ENCODE data around the gene ZFR2.
"Not testable (repeated sequence)": the region's sequence is repeated elsewhere in the genome, so short reads cannot be mapped to it uniquely, and the experiment has no call there.

The ZFR2 gene

GRCh38 chr19:3823350-3823713 lies 45.5 kb downstream of the ZFR2 start:
- Histone ChIP-seq H3K27ac (ENCODE audit: low read depth, low read length) (no peak overlapping the region), H3K27me3 (ENCODE audit: control insufficient read depth, insufficient read depth, low read length) (no peaks in the 10 kb centered on the region)

GRCh38 chr19:3822683-3823349 lies 46.0 kb downstream of the ZFR2 start:
- H3K4me1 ChIP-seq (ENCODE audit: control insufficient read depth, insufficient read depth, low read length), result no peaks in the 10 kb centered on the region
- H3K36me3 ChIP-seq (ENCODE audit: control insufficient read depth, insufficient read depth, low read length), result no peaks in the 10 kb centered on the region
- no peak overlapping the region for H3K4me3 ChIP-seq (ENCODE audit: low read depth, low read length)
- H3K9ac ChIP-seq (ENCODE audit: low read depth, low read length), result no peak overlapping the region
- H3K27ac ChIP-seq (ENCODE audit: low read depth, low read length), result no peak overlapping the region
- no peaks in the 10 kb centered on the region for H3K27me3 ChIP-seq (ENCODE audit: control insufficient read depth, insufficient read depth, low read length)
- no peaks in the 10 kb centered on the region for H3K9me3 ChIP-seq (ENCODE audit: control insufficient read depth, insufficient read depth, low read length)

More at GRCh38 chr19:3823350-3823713, 45.5 kb downstream of the ZFR2 start:
- no peaks in the 10 kb centered on the region for H3K36me3 ChIP-seq (ENCODE audit: control insufficient read depth, insufficient read depth, low read length)
- no peak overlapping the region for H3K9ac ChIP-seq (ENCODE audit: low read depth, low read length)
- no peaks in the 10 kb centered on the region for H3K4me1 ChIP-seq (ENCODE audit: control insufficient read depth, insufficient read depth, low read length)
- H3K4me3 ChIP-seq (ENCODE audit: low read depth, low read length), result no peak overlapping the region
- H3K9me3 ChIP-seq (ENCODE audit: control insufficient read depth, insufficient read depth, low read length), result no peaks in the 10 kb centered on the region

- H3K4me1 ChIP-seq (ENCODE audit: control insufficient read depth, insufficient read depth, low read length), result no peaks in the 10 kb centered on the region
- no peak overlapping the region for H3K4me3 ChIP-seq (ENCODE audit: low read depth, low read length)
- H3K9ac ChIP-seq (ENCODE audit: low read depth, low read length), result no peak overlapping the region
- H3K9me3 ChIP-seq (ENCODE audit: control insufficient read depth, insufficient read depth, low read length), result no peaks in the 10 kb centered on the region
- no peaks in the 10 kb centered on the region for H3K36me3 ChIP-seq (ENCODE audit: control insufficient read depth, insufficient read depth, low read length)
- H3K27ac ChIP-seq (ENCODE audit: low read depth, low read length), result no peak overlapping the region
- no peaks in the 10 kb centered on the region for H3K27me3 ChIP-seq (ENCODE audit: control insufficient read depth, insufficient read depth, low read length)
These were observed 46.9 kb downstream of the ZFR2 start for GRCh38 chr19:3821857-3822364.

GRCh38 chr19:3821156-3821555 lies 47.7 kb downstream of the ZFR2 start:
- Histone ChIP-seq H3K4me1 (ENCODE audit: control insufficient read depth, insufficient read depth, low read length) (no peaks in the 10 kb centered on the region), H3K36me3 (ENCODE audit: control insufficient read depth, insufficient read depth, low read length) (no peaks in the 10 kb centered on the region), H3K9ac (ENCODE audit: low read depth, low read length) (no peak overlapping the region), H3K9me3 (ENCODE audit: control insufficient read depth, insufficient read depth, low read length) (no peaks in the 10 kb centered on the region), H3K4me3 (ENCODE audit: low read depth, low read length) (no peak overlapping the region), H3K27me3 (ENCODE audit: control insufficient read depth, insufficient read depth, low read length) (no peaks in the 10 kb centered on the region), H3K27ac (ENCODE audit: low read depth, low read length) (no peak overlapping the region)

DNA sequence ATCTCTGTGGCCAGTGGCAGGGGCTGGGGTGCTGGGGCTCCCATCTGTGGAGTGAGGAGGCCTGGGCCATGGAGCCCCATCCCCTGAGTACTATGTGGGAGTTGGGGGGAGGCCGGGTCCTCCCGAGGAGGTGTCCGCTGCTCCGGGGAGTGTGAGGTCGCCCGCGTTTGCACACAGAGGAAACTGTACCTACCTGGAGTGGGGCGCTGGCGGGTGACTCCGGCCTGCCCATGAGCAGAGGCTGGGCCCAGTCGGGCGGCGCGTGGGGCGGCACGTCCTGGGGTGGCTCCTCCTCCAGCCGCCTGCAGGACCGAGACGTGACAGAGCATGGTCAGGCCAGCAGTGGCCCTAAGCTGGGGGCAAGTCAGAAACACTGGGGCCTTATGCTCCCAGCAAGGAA lies 48.8 kb downstream of the ZFR2 start:
- Histone ChIP-seq H3K9ac (ENCODE audit: low read depth, low read length) (no peak overlapping the region), H3K4me1 (ENCODE audit: control insufficient read depth, insufficient read depth, low read length) (no peaks in the 10 kb centered on the region), H3K27me3 (ENCODE audit: control insufficient read depth, insufficient read depth, low read length) (no peaks in the 10 kb centered on the region), H3K36me3 (ENCODE audit: control insufficient read depth, insufficient read depth, low read length) (no peaks in the 10 kb centered on the region), H3K9me3 (ENCODE audit: control insufficient read depth, insufficient read depth, low read length) (no peaks in the 10 kb centered on the region), H3K4me3 (ENCODE audit: low read depth, low read length) (no peak overlapping the region), H3K27ac (ENCODE audit: low read depth, low read length) (no peak overlapping the region)

DNA sequence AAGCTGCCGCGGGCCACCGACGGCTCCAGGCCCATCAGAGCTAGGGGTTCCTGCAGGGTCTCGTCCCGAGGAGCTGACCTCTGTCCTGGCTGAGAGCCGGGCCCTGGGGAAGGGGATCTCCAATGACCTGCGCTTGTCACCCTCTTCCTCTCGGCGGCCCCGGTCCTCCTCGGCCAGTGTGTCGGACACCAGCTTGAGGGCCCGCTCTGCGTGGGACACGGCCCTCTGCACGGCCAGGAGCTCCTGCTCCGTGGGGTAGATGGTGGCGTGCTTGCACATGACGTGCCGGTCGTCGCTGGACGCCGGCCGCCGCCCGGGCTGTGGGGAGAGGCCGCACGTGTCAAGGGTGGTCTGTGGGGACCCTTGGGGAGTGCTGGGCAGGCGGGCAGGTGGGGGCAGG lies 49.9 kb downstream of the ZFR2 start:
- Histone ChIP-seq H3K4me3 (ENCODE audit: low read depth, low read length) (no peak overlapping the region), H3K27ac (ENCODE audit: low read depth, low read length) (no peak overlapping the region), H3K9me3 (ENCODE audit: control insufficient read depth, insufficient read depth, low read length) (no peaks in the 10 kb centered on the region), H3K9ac (ENCODE audit: low read depth, low read length) (no peak overlapping the region), H3K36me3 (ENCODE audit: control insufficient read depth, insufficient read depth, low read length) (no peaks in the 10 kb centered on the region), H3K4me1 (ENCODE audit: control insufficient read depth, insufficient read depth, low read length) (no peaks in the 10 kb centered on the region), H3K27me3 (ENCODE audit: control insufficient read depth, insufficient read depth, low read length) (no peaks in the 10 kb centered on the region)

DNA sequence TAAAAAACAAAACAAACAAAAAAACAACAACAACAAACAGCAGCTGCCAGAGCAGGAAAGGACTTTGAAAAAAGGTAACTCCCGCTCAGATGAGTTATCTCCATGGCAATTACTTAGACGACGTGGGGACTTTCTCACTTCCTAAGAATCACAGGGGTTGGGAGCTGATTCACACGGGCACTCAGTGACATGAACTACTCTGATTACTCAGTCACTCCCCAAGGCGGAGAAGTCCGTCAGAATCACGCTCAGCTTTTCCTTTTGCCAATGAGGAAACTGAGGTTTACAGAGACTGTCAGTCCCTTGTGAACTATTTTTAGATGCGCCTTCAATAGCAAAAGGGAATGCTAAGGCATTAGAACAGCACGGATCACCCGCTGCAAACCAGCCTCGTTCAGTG lies 50.4 kb downstream of the ZFR2 start:
- Histone ChIP-seq H3K36me3 (ENCODE audit: control insufficient read depth, insufficient read depth, low read length) (no peaks in the 10 kb centered on the region), H3K27me3 (ENCODE audit: control insufficient read depth, insufficient read depth, low read length) (no peaks in the 10 kb centered on the region), H3K4me1 (ENCODE audit: control insufficient read depth, insufficient read depth, low read length) (no peaks in the 10 kb centered on the region), H3K9me3 (ENCODE audit: control insufficient read depth, insufficient read depth, low read length) (no peaks in the 10 kb centered on the region), H3K9ac (ENCODE audit: low read depth, low read length) (no peak overlapping the region), H3K4me3 (ENCODE audit: low read depth, low read length) (no peak overlapping the region), H3K27ac (ENCODE audit: low read depth, low read length) (no peak overlapping the region)

- no peak overlapping the region for H3K9ac ChIP-seq (ENCODE audit: low read depth, low read length)
- H3K36me3 ChIP-seq (ENCODE audit: control insufficient read depth, insufficient read depth, low read length), result no peaks in the 10 kb centered on the region
- no peaks in the 10 kb centered on the region for H3K27me3 ChIP-seq (ENCODE audit: control insufficient read depth, insufficient read depth, low read length)
- H3K4me1 ChIP-seq (ENCODE audit: control insufficient read depth, insufficient read depth, low read length), result no peaks in the 10 kb centered on the region
- no peak overlapping the region for H3K4me3 ChIP-seq (ENCODE audit: low read depth, low read length)
- H3K9me3 ChIP-seq (ENCODE audit: control insufficient read depth, insufficient read depth, low read length), result no peaks in the 10 kb centered on the region
- H3K27ac ChIP-seq (ENCODE audit: low read depth, low read length), result no peak overlapping the region
These were observed 51.1 kb downstream of the ZFR2 start for GRCh38 chr19:3817761-3818160.

DNA sequence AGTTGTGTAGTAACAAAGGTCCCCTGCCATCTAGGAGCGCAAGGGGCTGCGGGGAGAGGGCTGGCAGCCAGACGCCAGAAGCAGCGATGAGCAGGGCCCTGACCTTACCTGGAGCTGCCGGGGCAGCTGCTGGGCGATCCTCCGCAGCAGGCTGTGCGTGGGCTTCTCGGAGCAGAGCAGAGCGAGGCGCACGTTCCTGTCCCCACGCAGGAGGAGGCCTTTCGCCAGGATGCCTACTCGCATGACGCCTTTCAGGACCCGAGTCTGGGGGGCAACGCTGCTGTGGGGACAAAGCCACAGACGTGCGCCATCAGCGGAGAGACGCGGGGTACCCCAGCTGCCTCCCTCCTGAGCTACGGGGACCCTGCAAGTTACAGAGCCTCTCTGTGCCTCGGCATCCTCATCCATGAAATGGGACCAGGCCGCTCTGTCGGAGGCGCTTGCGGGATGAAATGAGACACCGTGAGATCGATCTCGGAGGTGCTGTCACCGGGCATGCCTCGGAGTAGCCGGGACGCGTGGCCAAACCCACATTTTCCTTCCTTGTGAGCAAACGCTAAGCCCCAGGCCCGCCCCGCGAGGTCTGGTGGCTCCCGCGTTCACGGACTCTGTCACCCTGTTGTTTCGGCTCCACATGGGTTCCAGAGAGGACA lies 52.1 kb downstream of the ZFR2 start:
- Histone ChIP-seq H3K4me3 (ENCODE audit: low read depth, low read length) (no peak overlapping the region), H3K36me3 (ENCODE audit: control insufficient read depth, insufficient read depth, low read length) (no peaks in the 10 kb centered on the region), H3K9me3 (ENCODE audit: control insufficient read depth, insufficient read depth, low read length) (no peaks in the 10 kb centered on the region), H3K27ac (ENCODE audit: low read depth, low read length) (no peak overlapping the region), H3K9ac (ENCODE audit: low read depth, low read length) (no peak overlapping the region), H3K27me3 (ENCODE audit: control insufficient read depth, insufficient read depth, low read length) (no peaks in the 10 kb centered on the region), H3K4me1 (ENCODE audit: control insufficient read depth, insufficient read depth, low read length) (no peaks in the 10 kb centered on the region)

GRCh38 chr19:3816148-3816547 lies 52.7 kb downstream of the ZFR2 start:
- not testable (repeated sequence) for H3K4me1 ChIP-seq (ENCODE audit: control insufficient read depth, insufficient read depth, low read length); H3K27me3 ChIP-seq (ENCODE audit: control insufficient read depth, insufficient read depth, low read length); H3K36me3 ChIP-seq (ENCODE audit: control insufficient read depth, insufficient read depth, low read length); H3K4me3 ChIP-seq (ENCODE audit: low read depth, low read length); H3K9me3 ChIP-seq (ENCODE audit: control insufficient read depth, insufficient read depth, low read length); H3K9ac ChIP-seq (ENCODE audit: low read depth, low read length); H3K27ac ChIP-seq (ENCODE audit: low read depth, low read length)

DNA sequence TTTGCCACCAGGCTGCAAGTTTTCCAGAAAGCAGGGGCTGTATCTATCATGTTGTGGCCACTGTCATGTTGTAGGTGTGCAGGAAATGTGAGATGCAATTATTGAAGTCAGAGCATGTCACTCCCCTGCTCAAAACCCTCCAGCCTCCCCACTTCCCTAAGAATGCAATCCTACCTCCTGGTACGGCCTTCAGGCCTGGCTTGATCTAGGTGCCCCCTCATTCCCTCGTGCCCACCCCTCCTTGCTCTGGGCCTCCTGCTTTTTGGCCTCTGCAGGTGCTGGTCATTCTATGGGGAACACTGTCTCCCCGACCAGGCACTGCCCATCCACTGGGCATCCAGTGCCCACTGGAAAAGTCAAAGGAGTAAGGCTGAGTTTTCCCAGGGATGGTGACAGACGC lies 54.2 kb downstream of the ZFR2 start:
- Histone ChIP-seq H3K9me3 (ENCODE audit: control insufficient read depth, insufficient read depth, low read length) (no peaks in the 10 kb centered on the region), H3K9ac (ENCODE audit: low read depth, low read length) (no peak overlapping the region), H3K4me3 (ENCODE audit: low read depth, low read length) (no peak overlapping the region), H3K36me3 (ENCODE audit: control insufficient read depth, insufficient read depth, low read length) (no peaks in the 10 kb centered on the region), H3K4me1 (ENCODE audit: control insufficient read depth, insufficient read depth, low read length) (no peaks in the 10 kb centered on the region), H3K27me3 (ENCODE audit: control insufficient read depth, insufficient read depth, low read length) (no peaks in the 10 kb centered on the region), H3K27ac (ENCODE audit: low read depth, low read length) (no peak overlapping the region)
